SIG-M5 treated with dmso at 0.1 percent for 504 hours (cell line): ENCODE measurements around the gene TELO2.

Experiments
- DNase-seq: peaks from one replicate; lab custom pipeline; 2025; ENCODE audit not compliant: unreplicated experiment; lab: John Stamatoyannopoulos, UW

Gene TELO2

DNA sequence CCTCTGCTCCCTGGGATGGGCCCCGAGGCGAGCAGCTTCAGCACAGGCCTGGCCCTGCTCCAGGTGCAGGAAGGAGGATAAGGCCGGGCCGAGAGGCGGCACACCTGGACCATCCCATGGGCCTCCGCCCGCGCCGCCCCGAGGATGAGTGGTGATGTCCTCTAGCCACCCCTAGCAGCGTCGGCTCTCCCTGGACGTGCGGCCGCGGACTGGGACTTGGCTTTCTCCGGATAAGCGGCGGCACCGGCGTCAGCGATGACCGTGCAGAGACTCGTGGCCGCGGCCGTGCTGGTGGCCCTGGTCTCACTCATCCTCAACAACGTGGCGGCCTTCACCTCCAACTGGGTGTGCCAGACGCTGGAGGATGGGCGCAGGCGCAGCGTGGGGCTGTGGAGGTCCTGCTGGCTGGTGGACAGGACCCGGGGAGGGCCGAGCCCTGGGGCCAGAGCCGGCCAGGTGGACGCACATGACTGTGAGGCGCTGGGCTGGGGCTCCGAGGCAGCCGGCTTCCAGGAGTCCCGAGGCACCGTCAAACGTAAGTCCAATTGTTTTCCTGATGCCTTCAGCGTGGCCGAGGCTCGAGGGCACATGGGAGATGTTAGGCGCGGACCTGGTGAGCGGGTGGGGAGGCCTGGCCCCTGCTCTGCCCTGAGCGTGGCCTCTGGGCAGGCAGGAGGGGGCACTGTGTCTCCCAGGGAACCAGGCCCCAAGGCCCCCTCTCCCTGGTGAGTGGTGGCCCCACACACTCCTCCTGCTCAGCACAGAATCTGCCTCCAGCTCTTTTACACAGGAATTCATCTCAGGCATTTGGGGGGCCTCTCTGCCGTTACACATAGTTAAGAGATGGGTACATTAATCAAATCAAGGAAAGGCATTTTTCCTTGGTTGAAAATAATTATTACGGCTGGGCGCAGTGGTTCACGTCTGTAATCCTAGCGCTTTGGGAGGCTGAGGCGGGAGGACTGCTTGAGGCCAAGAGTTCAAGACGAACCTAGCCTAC lies 41.2 kb downstream of the TELO2 start:
- DNase-seq = no peak

GRCh38 chr16:1535391-1536291 lies 42.5 kb downstream of the TELO2 start:
- DNase-seq = no peak

- no peak for DNase-seq
Observed at GRCh38 chr16:1536601-1537000, 43.4 kb downstream of the TELO2 start.

DNA sequence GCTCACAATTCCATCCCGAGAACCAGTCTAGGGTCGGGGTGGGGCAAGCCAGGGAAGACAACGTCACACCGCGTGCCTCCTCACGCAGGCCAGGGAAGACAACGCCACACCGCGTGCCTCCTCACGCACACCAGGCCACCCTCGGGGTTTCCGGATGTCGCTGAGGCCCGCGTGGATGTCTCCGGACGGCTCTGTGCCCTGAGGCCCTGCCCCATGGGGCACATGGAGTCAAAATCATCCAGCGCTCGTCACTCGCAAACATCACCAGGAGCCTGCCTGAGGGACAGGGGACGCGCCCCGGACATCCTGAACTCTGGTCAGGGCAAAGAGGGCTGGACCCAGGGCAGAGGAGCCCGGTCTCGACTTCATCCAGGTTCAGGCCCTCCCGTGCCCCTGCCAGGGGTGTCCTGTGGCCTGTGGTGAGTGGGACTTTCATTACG lies 44.0 kb downstream of the TELO2 start:
- DNase-seq = no peak

GRCh38 chr16:1537763-1538289 lies 44.7 kb downstream of the TELO2 start:
- no peak for DNase-seq

- DNase-seq = no peak
Observed at GRCh38 chr16:1538804-1539520, 45.8 kb downstream of the TELO2 start.

GRCh38 chr16:1539720-1540555 lies 46.8 kb downstream of the TELO2 start:
- DNase-seq = no peak

GRCh38 chr16:1540556-1540855 lies 47.3 kb downstream of the TELO2 start:
- no peak for DNase-seq

DNA sequence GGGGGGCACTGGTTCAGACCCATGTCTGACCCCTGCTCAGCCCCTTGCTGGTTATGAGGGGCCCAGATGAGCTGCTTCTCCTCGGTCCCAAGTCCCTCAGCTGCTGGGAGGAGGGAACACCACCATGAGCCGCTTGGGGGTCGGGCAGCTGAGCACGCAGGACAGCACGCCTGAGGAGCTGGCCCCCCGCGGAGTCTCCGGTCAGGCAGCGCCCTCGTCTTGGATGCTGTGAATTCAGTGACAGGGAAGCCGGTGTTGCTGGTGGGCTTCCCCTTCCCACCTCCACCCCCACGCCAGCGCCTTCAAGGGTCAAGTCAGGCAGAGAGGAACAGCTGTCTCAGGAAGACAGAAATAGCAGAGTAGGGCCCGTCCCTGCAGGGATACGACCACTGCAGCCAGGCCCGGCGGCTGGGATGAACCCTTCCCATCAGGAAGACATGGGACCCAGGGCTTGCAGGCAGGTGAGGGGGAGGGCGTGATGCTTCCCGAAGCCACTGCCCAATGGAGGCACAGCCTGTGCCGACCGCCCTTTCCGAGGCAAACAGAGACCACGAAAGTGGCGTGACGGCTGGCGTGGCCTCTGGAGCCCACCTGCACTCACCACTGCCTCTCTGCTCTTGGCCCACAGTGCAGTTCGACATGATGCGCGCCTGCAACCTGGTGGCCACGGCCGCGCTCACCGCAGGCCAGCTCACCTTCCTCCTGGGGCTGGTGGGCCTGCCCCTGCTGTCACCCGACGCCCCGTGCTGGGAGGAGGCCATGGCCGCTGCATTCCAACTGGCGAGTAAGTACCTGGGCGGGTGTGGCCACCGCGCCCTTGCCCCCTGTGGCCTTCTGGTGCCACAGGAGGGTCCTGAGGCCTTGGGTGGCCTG lies 48.4 kb downstream of the TELO2 start:
- no peak for DNase-seq

GRCh38 chr16:1542166-1542500 lies 49.0 kb downstream of the TELO2 start:
- no peak for DNase-seq

DNA sequence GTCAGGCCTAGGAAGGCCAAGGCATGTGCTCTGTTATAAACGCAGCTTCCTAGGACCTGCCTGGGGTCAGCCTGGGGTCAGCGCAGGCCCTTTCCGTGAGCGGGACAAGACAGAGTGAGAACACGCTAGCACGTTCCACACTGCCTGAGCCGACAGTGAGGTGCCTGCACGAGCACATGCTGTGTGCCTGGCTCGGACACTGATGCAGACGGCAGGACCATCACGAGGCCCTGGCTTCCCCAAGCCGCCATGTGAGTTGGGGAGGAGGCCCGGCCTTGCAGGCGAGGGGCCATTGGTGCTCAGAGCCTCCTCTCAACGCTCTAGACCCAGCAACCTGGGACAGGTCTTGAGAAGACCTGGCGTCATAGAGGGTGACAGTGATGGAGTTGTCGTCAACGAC lies 49.4 kb downstream of the TELO2 start:
- no peak for DNase-seq

GRCh38 chr16:1543085-1543896 lies 50.1 kb downstream of the TELO2 start:
- peak; percentile 83 for DNase-seq

DNA sequence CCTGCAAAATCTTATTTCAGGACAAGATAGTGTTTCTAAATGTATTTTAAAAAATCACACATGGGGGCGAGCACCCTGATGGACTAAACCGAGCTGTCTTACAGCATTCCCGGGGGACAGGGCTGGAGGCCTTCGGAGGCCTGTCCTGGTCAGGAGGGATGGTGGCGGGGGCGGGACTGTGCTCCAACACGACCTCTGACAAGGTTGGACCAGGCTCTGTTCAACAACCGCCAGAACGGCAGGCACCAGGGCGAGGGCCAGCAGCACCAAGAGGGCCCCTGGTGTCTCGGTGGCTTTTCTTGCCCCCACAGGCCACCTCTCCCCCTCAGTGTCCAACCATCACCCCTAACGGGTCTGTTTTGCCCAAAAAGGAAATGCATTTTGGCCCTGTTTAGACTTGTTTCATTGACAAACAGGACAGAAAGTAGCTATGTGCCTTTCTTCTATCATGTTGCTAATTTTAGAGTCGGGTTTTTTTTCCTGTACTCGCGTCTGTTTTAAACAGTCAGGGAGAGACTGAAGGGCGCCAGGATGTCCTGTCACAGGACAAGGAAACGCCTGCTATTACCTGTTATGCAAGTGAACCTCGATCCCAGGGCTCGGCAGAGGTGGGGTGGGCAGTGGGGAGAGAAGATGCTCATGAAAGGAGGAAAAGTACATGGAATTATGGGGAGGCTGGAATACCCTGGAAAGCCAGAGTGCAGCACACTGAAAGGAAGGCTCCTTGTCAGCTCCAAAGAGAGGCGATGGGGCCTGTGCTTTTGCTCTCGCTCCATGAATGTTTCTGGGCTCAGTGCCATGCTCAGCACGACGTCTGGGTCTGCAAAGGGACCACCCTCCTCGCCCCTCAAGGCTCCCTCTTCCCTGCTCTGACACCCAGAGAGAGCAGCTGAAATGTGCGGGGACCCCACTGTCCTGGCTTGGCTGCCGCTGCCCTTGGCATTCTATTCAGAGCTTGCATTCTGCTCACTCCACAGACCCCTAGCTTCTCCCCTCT lies 52.2 kb downstream of the TELO2 start:
- DNase-seq = no peak

DNA sequence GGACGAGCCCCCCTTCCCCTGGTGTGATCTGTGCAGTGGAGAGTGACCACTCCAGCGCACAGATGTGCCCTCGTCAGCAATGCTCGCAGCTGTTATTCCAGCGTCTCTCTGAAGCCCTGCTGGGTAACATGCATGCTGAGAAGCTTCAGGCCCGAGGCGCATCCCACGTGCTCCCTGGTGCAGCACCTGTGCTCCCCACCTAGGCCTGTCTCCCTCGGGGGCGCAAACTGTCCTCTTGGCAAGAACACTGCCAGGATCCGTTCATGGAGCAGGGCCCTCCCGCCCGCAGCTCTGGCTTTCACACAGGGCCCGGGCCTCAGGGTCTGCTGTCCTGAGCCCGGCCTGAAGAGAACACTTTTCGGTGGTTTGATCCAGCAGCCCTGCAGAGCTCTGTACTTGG lies 53.3 kb downstream of the TELO2 start:
- no peak for DNase-seq

DNA sequence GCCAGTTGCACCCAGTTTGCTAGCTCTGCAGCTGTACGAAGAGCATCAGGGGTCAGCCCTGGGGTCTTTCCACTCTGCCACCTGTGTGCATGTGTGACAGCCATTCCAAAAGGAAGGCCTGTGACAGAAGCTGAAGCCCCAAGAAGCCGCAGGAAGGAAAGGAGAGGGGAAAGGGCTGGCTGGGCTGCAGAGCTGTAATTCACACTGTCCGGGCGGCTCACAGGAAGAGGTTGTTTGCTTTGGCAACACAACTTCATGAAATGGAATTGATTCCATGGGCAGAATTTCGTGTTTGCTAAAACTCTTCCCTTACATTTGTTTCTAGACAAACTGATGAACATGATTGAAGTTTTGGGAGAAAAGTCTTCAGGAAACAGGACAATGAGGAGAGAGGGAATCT lies 55.1 kb downstream of the TELO2 start:
- no peak for DNase-seq

- no peak for DNase-seq
Observed at GRCh38 chr16:1548727-1549126, 55.6 kb downstream of the TELO2 start.

GRCh38 chr16:1550069-1550468 lies 56.9 kb downstream of the TELO2 start:
- DNase-seq = no peak
